Large intestine (tissue), 3 donors: ENCODE measurements around the gene POLD2. TPM values are rescaled to one million over a fixed set of nuclear protein-coding genes. Genes with fewer than 3 reads are reported as not detected.

Source experiments
- DNase-seq, 2 donors: peaks; one replicate each; pipeline versions ENCODE4 v3.0.0 to v3.0.0-alpha.2; 2013
- H3K27ac ChIP-seq: one replicate; pipeline ENCODE4 v1.5.1; 2013; ENCODE audit warnings: low read length
- H3K27me3 ChIP-seq: 2 replicates; pipeline ENCODE4 v1.6.1; 2013; ENCODE audit warnings: low read length; ENCODE audit not compliant: control insufficient read depth, insufficient read depth
- H3K36me3 ChIP-seq: 2 replicates; pipeline ENCODE4 v1.6.1; 2013; ENCODE audit warnings: low read length; ENCODE audit not compliant: control insufficient read depth, insufficient read depth
- H3K4me1 ChIP-seq: one replicate; pipeline ENCODE4 v1.6.1; 2013; ENCODE audit warnings: low read length; ENCODE audit not compliant: control insufficient read depth, insufficient read depth
- H3K4me3 ChIP-seq: one replicate; pipeline ENCODE4 v1.5.1; 2013; ENCODE audit warnings: low read length
- H3K9me3 ChIP-seq: one replicate; pipeline ENCODE4 v1.6.1; 2013; ENCODE audit warnings: mild to moderate bottlenecking, low read depth, low read length, moderate library complexity; ENCODE audit not compliant: control insufficient read depth
- WGBS: methylation state at CpG from one replicate; pipeline ENCODE4 v1.1.5; 2013; ENCODE audit warnings: low lambda C conversion rate; ENCODE audit not compliant: insufficient coverage; 5-methylcytosine and 5-hydroxymethylcytosine counted together
- polyA plus RNA-seq: library from polyadenylated mRNA; unstranded; fragments of 120-200 nt; gene quantifications from one replicate; pipeline ENCODE4 v1.2.1, GENCODE V29; 2013

POLD2 gene
- polyA plus RNA-seq, 1 donor, result 64.1 TPM

DNA sequence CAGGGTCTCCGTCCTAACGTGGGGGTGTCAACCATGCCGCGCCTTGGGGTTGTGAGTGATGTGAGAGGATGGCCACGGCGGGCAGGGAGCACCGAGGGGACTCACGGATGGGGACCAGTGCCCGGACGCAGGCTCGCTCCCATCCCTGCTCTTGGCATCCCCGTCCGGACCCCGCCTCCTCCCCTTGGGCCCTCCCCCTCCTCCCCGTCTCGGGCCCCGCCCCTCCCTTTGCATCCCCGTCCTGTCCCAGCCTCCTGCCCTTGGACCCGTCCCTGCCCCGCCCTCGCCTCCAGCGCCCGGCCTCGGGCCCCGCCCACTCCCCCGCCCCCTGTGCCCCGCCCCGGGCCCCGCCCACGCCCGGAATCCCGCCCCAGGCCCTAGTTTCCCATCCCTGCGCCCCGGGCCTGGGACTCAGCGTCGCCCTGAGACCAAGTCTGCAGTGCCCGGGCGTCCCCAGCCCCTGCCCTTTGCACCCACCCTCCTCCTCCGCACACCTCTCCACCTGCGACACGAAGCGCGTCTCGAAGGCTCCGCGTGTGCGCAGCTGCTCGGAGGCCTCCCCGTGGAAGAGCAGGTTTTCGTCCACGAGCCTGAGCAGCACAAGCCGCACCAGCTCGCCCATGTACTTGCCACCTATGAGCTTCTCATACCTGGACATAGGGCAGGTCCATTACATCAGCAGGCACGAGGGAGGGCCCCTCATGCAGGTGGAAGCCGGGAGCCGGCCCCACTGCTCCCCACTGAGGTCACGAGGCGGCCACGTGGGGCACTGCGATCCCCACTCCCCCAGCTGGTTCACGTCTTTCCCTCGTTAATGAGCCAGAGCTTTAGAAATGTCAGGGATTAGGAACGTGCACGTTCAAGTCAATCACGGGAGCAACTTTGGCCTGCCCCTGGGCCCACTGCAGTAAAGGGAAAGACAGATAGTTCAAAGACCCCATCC, 22.9 kb upstream of the POLD2 start:
- Histone ChIP-seq H3K27ac (peak overlapping the region; percentile 20), H3K4me3 (peak overlapping the region; percentile 23), H3K9me3 (peaks cover 9% of the 10 kb centered on the region), H3K4me1 (peaks cover 19% of the 10 kb centered on the region), H3K36me3 (no peaks in the 10 kb centered on the region), H3K27me3 (peaks cover 37% of the 10 kb centered on the region)
- peak; percentile 74 for DNase-seq
- WGBS, result no CpG with 5 or more reads among the region's 65 CpGs

DNA sequence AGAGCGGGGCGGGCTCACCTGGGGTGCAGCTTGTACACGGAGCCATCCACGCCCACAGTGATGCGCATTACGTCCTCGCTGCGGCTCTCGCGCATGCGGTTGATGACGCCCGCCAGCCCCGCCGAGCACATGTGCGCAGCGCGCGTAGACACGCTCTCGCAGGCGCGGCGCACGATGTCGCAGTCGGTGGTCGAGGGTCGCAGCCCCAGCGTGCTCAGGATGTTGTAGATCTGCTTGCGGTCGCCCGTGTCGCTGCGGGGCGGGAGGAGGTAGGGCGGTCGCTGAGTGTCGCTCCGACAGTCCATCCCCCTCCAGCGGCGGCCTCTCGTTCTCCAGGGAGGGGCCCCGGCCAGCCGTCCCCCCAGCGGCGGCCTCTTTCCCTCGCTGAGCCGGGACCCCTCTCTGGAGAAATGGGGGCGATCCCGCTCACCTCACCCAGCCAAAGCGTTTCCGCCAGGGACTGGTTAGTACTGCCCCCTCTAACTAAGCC, 22.2 kb upstream of the POLD2 start:
- DNase-seq, result peak; percentile 17 to 42
- peaks cover 37% of the 10 kb centered on the region for H3K27me3 ChIP-seq
- H3K4me3 ChIP-seq, result no peak overlapping the region
- H3K36me3 ChIP-seq, result no peaks in the 10 kb centered on the region
- H3K4me1 ChIP-seq, result peaks cover 19% of the 10 kb centered on the region
- H3K9me3 ChIP-seq, result peaks cover 9% of the 10 kb centered on the region
- no peak overlapping the region for H3K27ac ChIP-seq
- no CpG with 5 or more reads among the region's 53 CpGs for WGBS

DNA sequence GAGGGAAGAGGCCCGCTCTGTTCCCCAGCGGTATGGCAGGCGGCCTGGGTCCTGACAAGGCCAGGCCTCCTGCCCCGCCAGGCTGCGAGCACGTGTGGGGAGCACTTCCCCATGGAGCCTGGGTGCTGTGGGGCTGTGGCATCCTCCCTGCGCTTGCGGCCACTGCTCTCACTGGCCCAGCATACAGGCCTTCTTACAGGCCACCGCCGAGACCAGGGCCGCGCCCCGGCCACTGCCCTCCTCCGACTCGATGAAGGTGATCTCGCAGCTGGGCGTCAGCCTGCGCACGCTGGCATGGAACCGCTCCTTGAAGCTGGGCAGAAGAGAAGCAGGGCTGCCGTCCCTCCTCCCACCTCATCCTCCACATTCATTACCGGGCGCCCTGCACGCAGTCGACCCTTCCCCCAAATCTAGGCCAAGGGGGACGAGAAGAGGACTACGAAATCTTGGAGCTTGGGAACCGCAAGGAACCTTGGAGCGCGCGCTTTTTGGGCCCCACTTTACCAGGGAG, 21.7 kb upstream of the POLD2 start:
- Histone ChIP-seq H3K27me3 (peaks cover 37% of the 10 kb centered on the region), H3K9me3 (peaks cover 9% of the 10 kb centered on the region), H3K27ac (no peak overlapping the region), H3K4me3 (no peak overlapping the region), H3K36me3 (no peaks in the 10 kb centered on the region), H3K4me1 (peaks cover 19% of the 10 kb centered on the region)
- DNase-seq, result no peak
- no CpG with 5 or more reads among the region's 31 CpGs for WGBS

DNA sequence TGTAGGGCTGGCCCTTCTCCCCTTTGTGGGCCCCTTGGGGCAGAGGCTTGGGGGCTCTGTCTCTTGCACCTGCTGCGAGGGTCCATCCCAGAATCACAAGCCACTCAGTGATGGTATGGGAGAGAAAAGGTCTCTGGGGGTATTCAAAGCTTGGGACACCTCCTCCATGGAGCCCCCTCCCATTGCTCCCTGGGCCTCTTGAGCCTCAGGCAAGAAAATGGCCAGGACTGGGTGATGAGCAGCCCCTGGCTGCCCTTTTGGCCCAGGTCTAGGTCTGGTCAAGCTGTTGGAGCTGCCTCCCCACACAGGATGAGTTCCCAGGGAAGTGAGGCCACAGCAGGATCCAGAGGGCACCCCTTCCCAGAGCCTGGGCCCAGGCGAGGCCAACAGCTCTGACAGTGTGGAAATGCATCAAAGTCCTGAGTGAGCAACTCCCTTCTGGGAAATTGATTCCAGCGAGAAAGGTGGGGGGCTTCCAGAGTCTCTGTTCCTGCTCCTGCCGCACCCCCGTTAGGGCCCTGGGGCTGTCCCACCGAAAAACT, 21.1 kb upstream of the POLD2 start:
- Histone ChIP-seq H3K36me3 (no peaks in the 10 kb centered on the region), H3K4me1 (peaks cover 19% of the 10 kb centered on the region), H3K27me3 (peaks cover 37% of the 10 kb centered on the region), H3K4me3 (no peak overlapping the region), H3K27ac (no peak overlapping the region), H3K9me3 (peaks cover 9% of the 10 kb centered on the region)
- WGBS, result no CpG with 5 or more reads among the region's 6 CpGs
- no peak for DNase-seq

DNA sequence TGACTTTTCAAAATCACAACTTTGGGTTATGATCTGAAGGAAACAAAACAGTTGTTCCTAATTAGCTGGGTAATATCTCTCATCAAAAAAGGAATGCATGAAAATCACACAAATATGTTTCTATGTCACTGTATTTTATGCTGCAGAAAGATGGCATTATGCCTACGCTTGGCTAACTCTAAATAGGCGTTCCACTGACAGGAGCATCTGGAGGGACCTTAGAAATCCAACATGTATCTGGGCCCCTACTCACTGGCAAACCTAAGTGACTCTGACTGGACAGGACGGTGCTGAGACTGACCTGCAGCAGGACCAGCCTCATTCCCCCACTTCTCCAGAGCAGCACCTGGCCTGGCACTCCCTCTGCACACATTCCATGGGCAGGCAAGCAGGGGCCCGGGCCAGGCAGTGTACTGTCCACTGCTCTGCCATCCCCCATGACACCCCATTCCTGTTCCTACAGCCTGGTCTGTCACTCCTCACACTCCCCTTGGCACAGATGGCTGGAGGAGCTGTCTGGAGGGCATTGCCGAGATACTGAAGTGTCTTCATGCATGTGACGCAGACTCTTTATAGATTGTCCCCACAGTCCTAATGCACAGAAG, 20.4 kb upstream of the POLD2 start:
- WGBS, result no CpG with 5 or more reads among the region's 6 CpGs
- DNase-seq, result no peak
- Histone ChIP-seq H3K27ac (no peak overlapping the region), H3K9me3 (peaks cover 9% of the 10 kb centered on the region), H3K36me3 (no peaks in the 10 kb centered on the region), H3K4me3 (no peak overlapping the region), H3K4me1 (peaks cover 19% of the 10 kb centered on the region), H3K27me3 (peaks cover 37% of the 10 kb centered on the region)

DNA sequence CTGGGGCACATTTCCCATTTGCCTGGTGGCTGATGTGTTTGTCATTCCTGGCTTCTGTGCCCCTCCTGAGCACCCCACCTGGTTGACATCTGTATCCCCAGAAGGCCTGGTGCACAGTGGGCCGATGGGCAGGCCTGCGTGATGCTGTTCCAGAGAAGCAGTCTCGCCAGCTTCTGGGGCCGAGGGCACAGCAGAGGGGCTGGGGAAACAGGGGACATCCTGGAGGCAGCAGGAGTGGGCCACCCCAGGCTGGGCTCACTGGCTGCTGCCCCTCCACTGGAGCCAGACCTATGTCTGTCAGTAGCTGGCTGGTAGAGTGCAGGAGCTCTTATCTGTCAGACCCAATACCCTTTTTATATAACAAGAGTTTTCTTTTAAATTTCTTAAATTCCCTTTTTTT, 18.7 kb upstream of the POLD2 start:
- H3K4me1 ChIP-seq, result peaks cover 16% of the 10 kb centered on the region
- H3K27ac ChIP-seq, result no peak overlapping the region
- H3K9me3 ChIP-seq, result peaks cover 9% of the 10 kb centered on the region
- WGBS, result no CpG with 5 or more reads among the region's 4 CpGs
- no peak overlapping the region for H3K4me3 ChIP-seq
- H3K27me3 ChIP-seq, result peaks cover 28% of the 10 kb centered on the region
- no peaks in the 10 kb centered on the region for H3K36me3 ChIP-seq
- no peak for DNase-seq

DNA sequence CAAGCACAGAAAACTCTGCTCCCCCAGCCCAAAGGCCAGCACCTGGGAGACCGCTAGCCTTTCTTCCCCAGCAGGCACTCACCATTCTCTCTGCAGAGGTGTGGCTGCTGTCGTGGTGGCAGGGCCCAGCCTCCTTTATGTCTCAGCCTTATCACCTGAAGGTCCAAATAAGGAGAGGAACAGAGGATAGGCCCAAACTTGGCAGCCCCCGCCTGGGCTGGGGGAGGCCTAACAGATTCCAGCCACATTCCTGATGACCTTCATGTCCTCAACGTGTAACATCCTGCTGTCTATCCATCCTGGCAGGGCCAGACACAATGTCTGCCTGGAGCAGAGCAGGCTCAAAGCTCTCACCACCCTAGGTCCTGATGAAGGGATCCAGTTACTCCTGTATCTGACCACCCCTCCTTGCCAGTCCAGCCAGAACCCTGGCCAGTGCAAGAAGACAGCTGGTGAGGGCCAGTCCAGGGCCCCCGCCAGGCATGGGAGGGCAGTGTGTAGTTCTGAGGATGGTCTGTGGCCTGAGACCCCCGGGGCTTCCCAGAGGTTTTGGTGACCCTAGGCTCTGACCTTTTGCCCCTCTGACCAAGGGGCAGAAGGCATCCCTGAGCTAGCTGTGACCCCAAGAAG, 18.0 kb upstream of the POLD2 start, which contains the start of gene MYL7:
Gene MYL7 (minus strand): TSS at position 112 of the 630 bp plus-strand sequence. CDS start 27 bp downstream, at position 85.
- no peak within 1 kb of the TSS for H3K27ac ChIP-seq
- H3K36me3 ChIP-seq, result no peaks in the 10 kb centered on the region
- peaks cover 10% of the 10 kb centered on the region for H3K4me1 ChIP-seq
- WGBS, result no CpG with 5 or more reads among the region's 6 CpGs
- peaks cover 21% of the 10 kb centered on the region for H3K27me3 ChIP-seq
- no peak within 1 kb of the TSS for H3K4me3 ChIP-seq
- H3K9me3 ChIP-seq, result peaks cover 9% of the 10 kb centered on the region
- no peak for DNase-seq

DNA sequence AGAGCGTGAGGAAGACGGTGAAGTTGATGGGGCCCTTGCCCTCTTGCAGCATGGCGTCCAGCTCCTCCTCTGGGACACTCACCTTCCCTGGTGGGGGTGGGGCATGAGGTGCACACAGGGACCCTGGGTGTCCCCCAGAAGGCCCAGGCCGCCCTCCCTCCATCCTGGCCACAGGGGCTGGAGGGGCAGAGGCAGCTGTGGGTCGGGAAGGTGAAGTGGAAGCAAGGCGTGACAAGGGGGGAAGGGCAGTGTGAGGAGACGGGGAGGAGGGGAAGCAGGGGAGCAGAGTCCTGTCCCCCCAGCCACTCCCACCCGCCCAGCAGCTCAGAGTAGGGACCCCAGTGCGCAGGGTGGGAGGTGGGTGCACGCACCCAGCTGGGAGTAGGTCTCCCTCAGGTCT, 17.0 kb upstream of the POLD2 start:
- no peak overlapping the region for H3K4me3 ChIP-seq
- no peak for DNase-seq
- no peaks in the 10 kb centered on the region for H3K36me3 ChIP-seq
- H3K27ac ChIP-seq, result no peak overlapping the region
- WGBS, result no CpG with 5 or more reads among the region's 10 CpGs
- peaks cover 5% of the 10 kb centered on the region for H3K9me3 ChIP-seq
- H3K4me1 ChIP-seq, result peaks cover 3% of the 10 kb centered on the region
- H3K27me3 ChIP-seq, result peaks cover 14% of the 10 kb centered on the region

DNA sequence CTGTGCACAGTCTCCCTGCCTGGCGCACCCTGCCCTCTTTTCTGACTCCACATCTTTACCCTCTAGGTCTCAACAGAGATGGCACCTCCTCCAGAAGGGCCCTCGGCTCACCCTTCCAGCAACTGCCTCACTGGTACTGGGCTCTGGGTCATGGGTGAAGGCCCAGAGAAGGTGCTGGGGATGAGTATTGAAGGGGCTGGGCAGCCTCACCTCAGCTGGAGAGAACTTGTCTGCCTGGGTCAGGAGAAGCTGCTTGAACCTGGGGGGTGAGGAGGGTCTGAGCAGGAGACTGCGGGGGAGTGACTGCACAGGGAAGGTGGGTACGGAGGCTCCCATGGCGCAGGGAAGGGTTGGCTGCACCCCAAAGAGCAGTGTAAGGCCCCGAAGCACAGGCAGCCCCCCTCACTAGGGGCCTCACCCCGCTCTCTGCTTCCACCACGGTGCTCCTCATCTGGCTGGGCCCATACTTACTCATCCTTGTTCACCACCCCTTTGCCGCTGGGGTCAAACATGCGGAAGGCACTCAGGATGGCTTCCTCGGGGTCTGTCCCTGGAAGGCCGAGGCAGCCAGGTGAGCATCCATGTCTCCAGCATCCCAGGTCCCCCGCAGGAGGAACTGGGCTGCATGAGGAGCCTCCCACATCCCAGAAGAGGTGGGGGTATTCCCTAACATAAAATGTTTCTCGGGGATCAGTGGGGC, 16.1 kb upstream of the POLD2 start:
- no peak overlapping the region for H3K4me3 ChIP-seq
- no peak overlapping the region for H3K27ac ChIP-seq
- no peaks in the 10 kb centered on the region for H3K4me1 ChIP-seq
- peaks cover 5% of the 10 kb centered on the region for H3K27me3 ChIP-seq
- no peak for DNase-seq
- H3K9me3 ChIP-seq, result no peaks in the 10 kb centered on the region
- H3K36me3 ChIP-seq, result no peaks in the 10 kb centered on the region
- WGBS, result no CpG with 5 or more reads among the region's 14 CpGs
